ENCODE measurements around the gene HIPK2.

The HIPK2 gene

GRCh38 chr7:139640681-139641080 is 137.1 kb downstream of the HIPK2 start:
- peaks cover 7% of the 10 kb centered on the region for H3K4me1 ChIP-seq (ENCODE audit: control insufficient read depth, insufficient read depth, low read length, poor library complexity, severe bottlenecking)
- H3K27me3 ChIP-seq (replicated peaks; ENCODE audit: control insufficient read depth, insufficient read depth, low read length, poor library complexity, severe bottlenecking), result no peaks in the 10 kb centered on the region
- no peak overlapping the region for H3K27ac ChIP-seq (ENCODE audit: insufficient read depth, low read length, poor library complexity, severe bottlenecking)
- no peak overlapping the region for H3K4me3 ChIP-seq (ENCODE audit: insufficient read depth, low read depth, low read length, poor library complexity, severe bottlenecking)
- no peaks in the 10 kb centered on the region for H3K9me3 ChIP-seq (ENCODE audit: control insufficient read depth, low read length)
- no peaks in the 10 kb centered on the region for H3K36me3 ChIP-seq (ENCODE audit: control insufficient read depth, insufficient read depth, low read length)
- no peak for DNase-seq

- no peak for DNase-seq
- Histone ChIP-seq H3K4me1 (ENCODE audit: control insufficient read depth, insufficient read depth, low read length, poor library complexity, severe bottlenecking) (peaks cover 10% of the 10 kb centered on the region), H3K9me3 (ENCODE audit: control insufficient read depth, low read length) (no peaks in the 10 kb centered on the region), H3K4me3 (ENCODE audit: insufficient read depth, low read depth, low read length, poor library complexity, severe bottlenecking) (no peak overlapping the region), H3K27me3 (replicated peaks; ENCODE audit: control insufficient read depth, insufficient read depth, low read length, poor library complexity, severe bottlenecking) (no peaks in the 10 kb centered on the region), H3K27ac (ENCODE audit: insufficient read depth, low read length, poor library complexity, severe bottlenecking) (no peak overlapping the region), H3K36me3 (ENCODE audit: control insufficient read depth, insufficient read depth, low read length) (no peaks in the 10 kb centered on the region)
Observed at GRCh38 chr7:139639563-139639962, 138.2 kb downstream of the HIPK2 start.

- H3K9me3 ChIP-seq (ENCODE audit: control insufficient read depth, low read length), result no peaks in the 10 kb centered on the region
- peaks cover 10% of the 10 kb centered on the region for H3K4me1 ChIP-seq (ENCODE audit: control insufficient read depth, insufficient read depth, low read length, poor library complexity, severe bottlenecking)
- peaks cover 3% of the 10 kb centered on the region for H3K36me3 ChIP-seq (ENCODE audit: control insufficient read depth, insufficient read depth, low read length)
- H3K27ac ChIP-seq (ENCODE audit: insufficient read depth, low read length, poor library complexity, severe bottlenecking), result peak overlapping the region; percentile 54
- H3K4me3 ChIP-seq (ENCODE audit: insufficient read depth, low read depth, low read length, poor library complexity, severe bottlenecking), result no peak overlapping the region
- no peaks in the 10 kb centered on the region for H3K27me3 ChIP-seq (replicated peaks; ENCODE audit: control insufficient read depth, insufficient read depth, low read length, poor library complexity, severe bottlenecking)
- peak in 2 of 3 donors; percentile 45 to 52 for DNase-seq
Observed at GRCh38 chr7:139635526-139636302, 142.1 kb downstream of the HIPK2 start.

GRCh38 chr7:139634087-139634486 is 143.7 kb downstream of the HIPK2 start:
- Histone ChIP-seq H3K27ac (ENCODE audit: insufficient read depth, low read length, poor library complexity, severe bottlenecking) (no peak overlapping the region), H3K36me3 (ENCODE audit: control insufficient read depth, insufficient read depth, low read length) (peaks cover 3% of the 10 kb centered on the region), H3K9me3 (ENCODE audit: control insufficient read depth, low read length) (no peaks in the 10 kb centered on the region), H3K27me3 (replicated peaks; ENCODE audit: control insufficient read depth, insufficient read depth, low read length, poor library complexity, severe bottlenecking) (no peaks in the 10 kb centered on the region), H3K4me3 (ENCODE audit: insufficient read depth, low read depth, low read length, poor library complexity, severe bottlenecking) (no peak overlapping the region), H3K4me1 (ENCODE audit: control insufficient read depth, insufficient read depth, low read length, poor library complexity, severe bottlenecking) (peaks cover 20% of the 10 kb centered on the region)
- DNase-seq, result no peak

GRCh38 chr7:139631520-139632031 is 146.2 kb downstream of the HIPK2 start:
- Histone ChIP-seq H3K4me1 (ENCODE audit: control insufficient read depth, insufficient read depth, low read length, poor library complexity, severe bottlenecking) (peaks cover 43% of the 10 kb centered on the region), H3K27ac (ENCODE audit: insufficient read depth, low read length, poor library complexity, severe bottlenecking) (no peak overlapping the region), H3K4me3 (ENCODE audit: insufficient read depth, low read depth, low read length, poor library complexity, severe bottlenecking) (no peak overlapping the region), H3K27me3 (replicated peaks; ENCODE audit: control insufficient read depth, insufficient read depth, low read length, poor library complexity, severe bottlenecking) (no peaks in the 10 kb centered on the region), H3K36me3 (ENCODE audit: control insufficient read depth, insufficient read depth, low read length) (peaks cover 3% of the 10 kb centered on the region), H3K9me3 (ENCODE audit: control insufficient read depth, low read length) (no peaks in the 10 kb centered on the region)
- DNase-seq, result no peak

GRCh38 chr7:139630643-139631519 is 146.9 kb downstream of the HIPK2 start:
- no peak for DNase-seq
- H3K9me3 ChIP-seq (ENCODE audit: control insufficient read depth, low read length), result no peaks in the 10 kb centered on the region
- no peak overlapping the region for H3K27ac ChIP-seq (ENCODE audit: insufficient read depth, low read length, poor library complexity, severe bottlenecking)
- H3K4me3 ChIP-seq (ENCODE audit: insufficient read depth, low read depth, low read length, poor library complexity, severe bottlenecking), result no peak overlapping the region
- H3K4me1 ChIP-seq (ENCODE audit: control insufficient read depth, insufficient read depth, low read length, poor library complexity, severe bottlenecking), result peaks cover 38% of the 10 kb centered on the region
- no peaks in the 10 kb centered on the region for H3K27me3 ChIP-seq (replicated peaks; ENCODE audit: control insufficient read depth, insufficient read depth, low read length, poor library complexity, severe bottlenecking)
- H3K36me3 ChIP-seq (ENCODE audit: control insufficient read depth, insufficient read depth, low read length), result peaks cover 3% of the 10 kb centered on the region

GRCh38 chr7:139629392-139630082 is 148.3 kb downstream of the HIPK2 start:
- no peak for DNase-seq
- H3K27ac ChIP-seq (ENCODE audit: insufficient read depth, low read length, poor library complexity, severe bottlenecking), result no peak overlapping the region
- H3K4me3 ChIP-seq (ENCODE audit: insufficient read depth, low read depth, low read length, poor library complexity, severe bottlenecking), result no peak overlapping the region
- H3K4me1 ChIP-seq (ENCODE audit: control insufficient read depth, insufficient read depth, low read length, poor library complexity, severe bottlenecking), result peaks cover 34% of the 10 kb centered on the region
- H3K27me3 ChIP-seq (replicated peaks; ENCODE audit: control insufficient read depth, insufficient read depth, low read length, poor library complexity, severe bottlenecking), result no peaks in the 10 kb centered on the region
- H3K9me3 ChIP-seq (ENCODE audit: control insufficient read depth, low read length), result no peaks in the 10 kb centered on the region
- peaks cover 3% of the 10 kb centered on the region for H3K36me3 ChIP-seq (ENCODE audit: control insufficient read depth, insufficient read depth, low read length)

GRCh38 chr7:139627831-139628230 is 150.0 kb downstream of the HIPK2 start:
- Histone ChIP-seq H3K36me3 (ENCODE audit: control insufficient read depth, insufficient read depth, low read length) (peaks cover 3% of the 10 kb centered on the region), H3K27me3 (replicated peaks; ENCODE audit: control insufficient read depth, insufficient read depth, low read length, poor library complexity, severe bottlenecking) (no peaks in the 10 kb centered on the region), H3K4me1 (ENCODE audit: control insufficient read depth, insufficient read depth, low read length, poor library complexity, severe bottlenecking) (peaks cover 34% of the 10 kb centered on the region), H3K4me3 (ENCODE audit: insufficient read depth, low read depth, low read length, poor library complexity, severe bottlenecking) (no peak overlapping the region), H3K27ac (ENCODE audit: insufficient read depth, low read length, poor library complexity, severe bottlenecking) (peak overlapping the region; percentile 28), H3K9me3 (ENCODE audit: control insufficient read depth, low read length) (no peaks in the 10 kb centered on the region)
- DNase-seq, result no peak

GRCh38 chr7:139626817-139627216 is 151.0 kb downstream of the HIPK2 start:
- Histone ChIP-seq H3K4me1 (ENCODE audit: control insufficient read depth, insufficient read depth, low read length, poor library complexity, severe bottlenecking) (peaks cover 34% of the 10 kb centered on the region), H3K4me3 (ENCODE audit: insufficient read depth, low read depth, low read length, poor library complexity, severe bottlenecking) (no peak overlapping the region), H3K36me3 (ENCODE audit: control insufficient read depth, insufficient read depth, low read length) (no peaks in the 10 kb centered on the region), H3K9me3 (ENCODE audit: control insufficient read depth, low read length) (no peaks in the 10 kb centered on the region), H3K27me3 (replicated peaks; ENCODE audit: control insufficient read depth, insufficient read depth, low read length, poor library complexity, severe bottlenecking) (no peaks in the 10 kb centered on the region), H3K27ac (ENCODE audit: insufficient read depth, low read length, poor library complexity, severe bottlenecking) (peak overlapping the region; percentile 28)
- no peak for DNase-seq
